GM12801 (cell line): Measurements from ENCODE around the gene TIFAB.

Experiments used
- CTCF ChIP-seq: IDR thresholded peaks from one replicate; pipeline ENCODE4 v1.5.1; 2011; ENCODE audit warnings: control low read depth; ENCODE audit not compliant: insufficient read length; ENCODE audit errors: extremely low read depth

The TIFAB gene

DNA sequence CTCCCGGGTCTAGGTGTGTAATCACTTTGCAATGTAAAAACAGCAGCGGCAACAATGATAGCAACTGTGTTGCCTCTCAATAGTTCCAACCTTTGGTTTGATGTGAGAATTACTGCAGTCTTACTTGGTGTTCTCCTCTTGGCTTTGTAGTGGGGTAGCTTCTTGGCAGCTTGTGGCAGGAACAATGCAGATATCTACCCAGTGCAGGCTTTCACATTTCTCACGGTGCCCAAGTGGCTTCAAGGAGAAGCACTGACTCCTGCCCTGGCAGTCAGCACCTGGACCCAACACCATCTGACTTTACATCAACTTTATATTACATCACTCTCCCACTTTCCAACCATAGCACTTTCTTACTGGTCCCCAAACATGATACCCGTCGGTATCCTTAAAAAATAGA, 28.4 kb upstream of the TIFAB start:
- no peak for TF ChIP-seq CTCF

DNA sequence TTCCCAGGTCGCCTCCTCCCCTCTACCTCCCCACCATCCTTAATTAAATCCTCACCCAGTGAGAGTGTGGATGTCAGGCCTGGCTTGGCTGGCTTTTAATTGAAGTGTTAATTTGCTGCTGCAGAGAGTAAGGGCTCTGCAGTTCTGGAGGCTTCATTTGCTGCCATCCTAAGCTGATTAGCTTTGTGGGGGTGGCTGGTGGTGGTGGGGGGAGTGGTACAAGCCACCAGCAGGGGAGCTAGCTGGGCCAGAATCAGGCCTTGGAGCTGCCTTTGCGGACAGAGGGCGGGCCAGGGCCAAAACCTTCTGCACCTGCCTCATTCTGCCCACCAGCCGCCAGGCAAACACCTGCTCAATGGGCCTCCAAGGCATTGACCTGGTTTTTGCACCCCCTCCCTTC, 26.8 kb upstream of the TIFAB start:
- no peak for TF ChIP-seq CTCF

- TF ChIP-seq CTCF, result no peak
These were observed 25.5 kb upstream of the TIFAB start for GRCh38 chr5:135477613-135478066.

DNA sequence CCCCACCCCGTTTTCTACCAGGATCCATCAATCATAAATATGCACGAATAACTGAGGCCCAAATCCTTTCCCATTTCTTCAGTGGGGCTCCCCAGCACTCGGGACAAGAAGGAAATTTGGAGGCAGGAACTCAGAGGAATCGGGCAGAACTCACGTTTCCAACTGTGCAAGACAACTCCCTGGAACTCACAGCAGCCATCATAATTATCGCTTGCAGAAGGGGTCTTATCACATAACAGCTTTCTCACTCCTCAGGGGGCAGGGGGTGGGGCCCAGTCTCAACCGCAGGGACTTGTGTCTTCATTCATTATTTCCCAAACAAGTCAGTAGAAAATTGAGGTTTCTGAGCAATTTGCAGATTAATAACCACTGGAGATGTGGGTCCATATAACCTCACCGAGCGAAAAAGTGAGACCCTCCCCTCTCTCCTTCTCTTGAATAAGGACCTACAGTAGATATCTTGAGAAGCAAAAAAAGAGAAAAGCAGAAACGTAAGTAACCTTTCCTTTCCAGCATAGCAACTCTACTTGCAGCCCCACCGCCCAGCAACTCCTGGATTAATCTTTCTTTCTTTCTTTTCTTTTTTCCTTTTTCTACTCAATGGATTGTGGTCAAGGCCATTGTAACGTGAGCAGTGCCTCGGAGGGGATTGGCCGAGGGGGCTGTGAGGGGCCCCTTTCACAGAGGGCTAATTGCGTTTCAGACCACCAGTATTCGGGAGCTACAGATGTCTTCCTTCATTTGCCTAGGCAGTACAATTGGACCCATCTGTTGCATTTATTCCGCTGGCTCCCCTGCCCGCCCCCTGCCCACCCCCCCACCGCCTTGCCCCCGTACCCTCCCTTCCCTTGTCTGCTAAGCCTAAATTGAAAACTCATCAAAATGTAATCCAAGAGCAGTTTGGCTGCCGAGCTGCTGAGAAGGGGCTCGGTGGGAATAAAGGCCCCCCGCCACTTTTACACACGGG, 24.7 kb upstream of the TIFAB start:
- no peak for TF ChIP-seq CTCF

DNA sequence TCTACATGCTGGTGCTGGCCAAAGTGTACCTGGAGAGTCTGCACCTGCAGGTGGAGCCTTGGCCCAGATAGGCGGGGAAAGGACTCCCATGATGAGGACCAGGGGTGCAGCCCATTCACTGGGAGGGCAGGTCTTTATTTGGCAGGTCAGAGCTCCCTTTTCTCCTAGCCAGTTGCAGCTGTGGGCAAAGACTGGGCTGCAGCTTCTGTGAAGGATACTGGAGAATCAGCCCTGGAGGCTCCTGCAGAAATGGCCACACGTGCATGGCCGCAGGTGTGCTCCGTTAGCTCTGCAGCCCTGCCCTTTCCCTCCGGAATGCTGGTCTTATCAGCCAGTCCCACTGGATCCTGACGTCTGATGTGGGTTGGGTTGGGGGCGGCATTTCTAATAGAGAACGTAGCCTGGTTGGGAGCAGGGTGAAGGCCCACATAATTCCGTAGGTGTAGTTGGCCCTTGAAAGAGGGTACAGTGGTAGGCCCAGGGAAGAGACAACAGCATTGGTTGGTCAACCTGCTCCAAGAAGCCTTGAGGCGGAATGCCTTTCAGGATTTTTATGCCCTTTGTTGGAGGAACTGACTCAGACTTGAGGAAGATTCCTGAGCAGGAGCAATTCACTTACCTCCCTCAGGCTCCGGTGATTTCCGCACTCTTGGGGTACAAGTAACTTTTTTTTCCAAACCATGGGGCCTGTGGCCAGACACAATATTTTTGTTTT, 22.0 kb upstream of the TIFAB start:
- no peak for TF ChIP-seq CTCF

GRCh38 chr5:135472141-135472540, 20.0 kb upstream of the TIFAB start:
- TF ChIP-seq CTCF, result no peak

DNA sequence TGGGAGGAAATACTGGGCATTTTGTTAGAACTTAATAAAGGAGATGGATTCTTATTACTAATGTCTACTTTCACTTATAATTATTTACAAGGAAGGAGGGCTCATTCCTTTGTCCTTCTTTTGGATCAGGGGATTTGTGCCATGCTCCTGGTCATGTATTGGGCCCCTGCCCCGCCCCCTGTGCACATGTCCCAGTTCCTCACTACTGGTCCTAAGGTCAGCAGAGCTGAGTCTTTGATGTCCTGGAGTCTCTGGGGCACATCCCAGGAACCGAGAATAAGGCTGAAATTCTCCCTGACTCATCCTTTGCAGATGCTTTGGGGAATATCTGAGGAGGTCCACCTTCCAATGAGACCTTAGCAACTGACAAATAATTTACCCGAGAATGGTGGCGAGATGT, 19.6 kb upstream of the TIFAB start:
- no peak for TF ChIP-seq CTCF
